IMR-90 (cell line): ENCODE data around the gene RIPPLY3. TPM values are rescaled to one million over a fixed set of nuclear protein-coding genes. Genes with fewer than 3 reads are reported as not detected.
"Not testable (repeated sequence)": the region's sequence is repeated elsewhere in the genome, so short reads cannot be mapped to it uniquely, and the experiment has no call there.

Experiments
- ATAC-seq: fragments of 200-7000 bp; cut with Tn5 transposase; 2 replicates; pipeline ENCODE4 v1.9.1; 2020; ENCODE audit warnings: low read depth, mild to moderate bottlenecking, moderate library complexity
- BruUV-seq: library from RNA; stranded (reverse); fragments of 400-500 nt; replicated peaks from 2 replicates; lab custom pipeline; 2021; lab: Mats Ljungman, UMichigan
- CTCF ChIA-PET: fragments of 300-600 bp; formaldehyde crosslinking; extraction: SDS; loops from one replicate; lab custom pipeline; 2021; ENCODE audit warnings: antibody characterized with exemption; lab: Yijun Ruan, JAX
- POLR2A ChIA-PET: fragments of 300-600 bp; sonication (Branson Sonifier 250); formaldehyde crosslinking; loops from one replicate; lab custom pipeline; 2022; ENCODE audit warnings: antibody characterized with exemption; ENCODE audit not compliant: unreplicated experiment; lab: Charles Lee
- DNase-seq: peaks from one replicate; pipeline ENCODE4 v3.0.0; 2013
- H2AFZ ChIP-seq: replicated peaks from 2 replicates; pipeline ENCODE3; 2013; ENCODE audit warnings: low read length, mild to moderate bottlenecking; ENCODE audit not compliant: poor library complexity
- H2AK5ac ChIP-seq: 2 replicates; pipeline ENCODE4 v1.6.1; 2013; ENCODE audit warnings: low read depth, low read length, inconsistent platforms
- H2AK9ac ChIP-seq: replicated peaks from 2 replicates; pipeline ENCODE3; 2013; ENCODE audit warnings: mild to moderate bottlenecking, low read depth, low read length, moderate library complexity; ENCODE audit not compliant: poor library complexity
- H2BK120ac ChIP-seq: 2 replicates; pipeline ENCODE4 v1.6.1; 2013; ENCODE audit warnings: low read depth, low read length, inconsistent platforms
- H2BK15ac ChIP-seq: 3 replicates; pipeline ENCODE4 v1.6.1; 2013; ENCODE audit warnings: low read depth, low read length, inconsistent platforms
- H2BK20ac ChIP-seq: 2 replicates; pipeline ENCODE4 v1.6.1; 2013; ENCODE audit warnings: low read depth, mild to moderate bottlenecking, inconsistent platforms, low read length, moderate library complexity
- H2BK5ac ChIP-seq: 2 replicates; pipeline ENCODE4 v1.6.1; 2013; ENCODE audit warnings: mild to moderate bottlenecking, low read depth, low read length, inconsistent platforms; ENCODE audit not compliant: poor library complexity, severe bottlenecking
- H3K14ac ChIP-seq: replicated peaks from 2 replicates; pipeline ENCODE4 v1.6.1; 2013; ENCODE audit warnings: low read depth, low read length, inconsistent platforms
- H3K18ac ChIP-seq: 2 replicates; pipeline ENCODE4 v1.6.1; 2013; ENCODE audit warnings: low read depth, low read length, control low read depth
- H3K23ac ChIP-seq: 2 replicates; pipeline ENCODE4 v1.6.1; 2013; ENCODE audit warnings: low read depth, low read length, inconsistent platforms
- H3K27ac ChIP-seq: 2 replicates; pipeline ENCODE4 v1.5.1; 2013; ENCODE audit warnings: mild to moderate bottlenecking, control low read depth, low read length; ENCODE audit not compliant: insufficient read depth
- H3K27me3 ChIP-seq: 2 replicates; pipeline ENCODE4 v1.6.1; 2013; ENCODE audit warnings: low read length; ENCODE audit not compliant: control insufficient read depth, insufficient read depth
- H3K36me3 ChIP-seq: 2 replicates; pipeline ENCODE4 v1.6.1; 2013; ENCODE audit warnings: low read length, mixed read lengths; ENCODE audit not compliant: control insufficient read depth, insufficient read depth
- H3K4ac ChIP-seq: 2 replicates; pipeline ENCODE4 v1.6.1; 2013; ENCODE audit warnings: low read depth, low read length, inconsistent platforms
- H3K4me1 ChIP-seq: 2 replicates; pipeline ENCODE4 v1.6.1; 2013; ENCODE audit warnings: low read length, mixed read lengths; ENCODE audit not compliant: control insufficient read depth, insufficient read depth
- H3K4me2 ChIP-seq: 2 replicates; pipeline ENCODE4 v1.6.1; 2013; ENCODE audit warnings: low read depth, mild to moderate bottlenecking, control low read depth, low read length, moderate library complexity
- H3K4me3 ChIP-seq: 2 replicates; pipeline ENCODE4 v1.5.1; 2013; ENCODE audit warnings: low read depth, mild to moderate bottlenecking, control low read depth, low read length, moderate library complexity; ENCODE audit not compliant: insufficient read depth
- H3K56ac ChIP-seq: 2 replicates; pipeline ENCODE4 v1.6.1; 2013; ENCODE audit warnings: low read length, inconsistent platforms; ENCODE audit not compliant: insufficient read depth; ENCODE audit errors: extremely low read depth
- H3K79me1 ChIP-seq, 2 experiments: 2 replicates each; pipeline ENCODE4 v1.6.1; 2013; ENCODE audit warnings: low read length in 2 of 2, inconsistent platforms in 1 of 2, low read depth in 1 of 2
- H3K9ac ChIP-seq: 2 replicates; pipeline ENCODE4 v1.6.1; 2013; ENCODE audit warnings: low read depth, low read length, control low read depth
- H3K9me1 ChIP-seq: 2 replicates; pipeline ENCODE4 v1.6.1; 2013; ENCODE audit warnings: low read length, inconsistent platforms; ENCODE audit not compliant: insufficient read depth
- H3K9me3 ChIP-seq: 2 replicates; pipeline ENCODE4 v1.6.1; 2013; ENCODE audit warnings: low read length; ENCODE audit not compliant: control insufficient read depth, insufficient read depth
- H4K20me1 ChIP-seq: 2 replicates; pipeline ENCODE4 v1.6.1; 2013; ENCODE audit warnings: low read length, inconsistent platforms; ENCODE audit not compliant: insufficient read depth
- H4K5ac ChIP-seq: 2 replicates; pipeline ENCODE4 v1.6.1; 2013; ENCODE audit warnings: mild to moderate bottlenecking, low read depth, low read length, control low read depth
- H4K8ac ChIP-seq, 2 experiments: 2 replicates each; pipeline ENCODE4 v1.6.1; 2013; ENCODE audit warnings: low read depth in 2 of 2, low read length in 2 of 2, control low read depth in 1 of 2, inconsistent platforms in 1 of 2
- H4K91ac ChIP-seq: 2 replicates; pipeline ENCODE4 v1.6.1; 2013; ENCODE audit warnings: low read depth, low read length, inconsistent platforms; ENCODE audit not compliant: insufficient read depth
- WGBS, 2 experiments: methylation state at CpG; one replicate each; pipeline versions ENCODE4 v1.1.5 to v1.1.7; 2013; ENCODE audit warnings: missing lambda C conversion rate in 2 of 2; ENCODE audit not compliant: insufficient read length in 1 of 2; ENCODE audit errors: extremely low coverage in 2 of 2; 5-methylcytosine and 5-hydroxymethylcytosine counted together
- dilution Hi-C: fragments of 300-500 bp; cut with HindIII; formaldehyde crosslinking; loops from one replicate; pipeline ENCODE4 v1.14.3; 2018; ENCODE audit warnings: low sequenced_read_pairs; ENCODE audit not compliant: unreplicated experiment
- in situ Hi-C: fragments of 300-500 bp; cut with MboI; formaldehyde crosslinking; loops from 3 replicates; pipeline ENCODE4 v1.14.3; 2019; ENCODE audit warnings: low sequenced_read_pairs, inconsistent platforms, mixed read lengths
- intact Hi-C: fragments of 100-400 bp; cut with micrococcal nuclease; formaldehyde crosslinking; loops from 2 replicates; pipeline ENCODE4 v1.10.0; 2022
- polyA plus RNA-seq, 3 experiments: library from polyadenylated mRNA; depleted of rRNA; stranded (reverse); fragments of >200 nt; gene quantifications; 2 replicates each; pipeline ENCODE4 v1.2.3, GENCODE V29; 2012; ENCODE audit warnings: low replicate concordance in 1 of 3
- total RNA-seq: library from RNA; depleted of rRNA; stranded (reverse); fragments of >200 nt; gene quantifications from 2 replicates; pipeline ENCODE4 v1.2.3, GENCODE V29; 2012

The RIPPLY3 gene
- total and polyA plus RNA-seq, 2 of the 4 experiments (the other 2 are of a cell fraction) = 0.10 TPM; not detected in 1

- H3K9me1 ChIP-seq, H4K20me1 ChIP-seq, H2AK5ac ChIP-seq, intact Hi-C loops, H3K79me1 ChIP-seq, dilution Hi-C loops, CTCF ChIA-PET, H2BK20ac ChIP-seq, H4K91ac ChIP-seq, H3K23ac ChIP-seq, H3K18ac ChIP-seq, H3K4me2 ChIP-seq, ATAC-seq, in situ Hi-C loops, H4K5ac ChIP-seq, H4K8ac ChIP-seq, BruUV-seq, H3K27ac ChIP-seq, H2BK15ac ChIP-seq, H2BK5ac ChIP-seq, H3K36me3 ChIP-seq, H3K9ac ChIP-seq, H3K4ac ChIP-seq, H2BK120ac ChIP-seq, H2AK9ac ChIP-seq, H2AFZ ChIP-seq, H3K4me1 ChIP-seq, H3K9me3 ChIP-seq, POLR2A ChIA-PET, H3K56ac ChIP-seq, H3K14ac ChIP-seq, H3K4me3 ChIP-seq, DNase-seq: not testable (repeated sequence)
- WGBS, 2 experiments = no CpG with 5 or more reads among the region's 12 CpGs
- peaks cover 13% of the 10 kb centered on the region; the same call in 1 of the 2 replicates for H3K27me3 ChIP-seq
These were observed 11.2 kb upstream of the RIPPLY3 start for GRCh38 chr21:36995285-36995684.
